ENCODE results near the gene ANKRD11. TPM values are rescaled to one million over a fixed set of nuclear protein-coding genes. Genes with fewer than 3 reads are reported as not detected.
"Not testable (repeated sequence)": the region's sequence is repeated elsewhere in the genome, so short reads cannot be mapped to it uniquely, and the experiment has no call there.

The ANKRD11 gene
- total RNA-seq, 2 donors from 2014 or later: 130 to 165 TPM

GRCh38 chr16:89366561-89367537 is 123.5 kb downstream of the ANKRD11 start:
- H3K27ac Mint-ChIP-seq: peak overlapping the region; percentile 66 to 68
- H3K9me3 Mint-ChIP-seq: no peaks in the 10 kb centered on the region
- DNase-seq (ENCODE audit: low spot score in 2 of 2) (no peak), ATAC-seq (no peak)
- peaks cover 0 to 7% of the 10 kb centered on the region in 2 donors for H3K36me3 Mint-ChIP-seq

- ATAC-seq: no peak
Observed at GRCh38 chr16:89365996-89366395, 124.4 kb downstream of the ANKRD11 start.

GRCh38 chr16:89365044-89365467 is 125.3 kb downstream of the ANKRD11 start:
- peak in 1 of 2 donors; percentile 18 for ATAC-seq
- no peak for DNase-seq (ENCODE audit: low spot score in 2 of 2)

More at GRCh38 chr16:89365996-89366395, 124.4 kb downstream of the ANKRD11 start:
- DNase-seq (ENCODE audit: low spot score in 2 of 2): no peak
- Mint-ChIP-seq H3K36me3 (peaks cover 0 to 7% of the 10 kb centered on the region in 2 donors), H3K9me3 (no peaks in the 10 kb centered on the region), H3K27ac (peak overlapping the region; percentile 68)

GRCh38 chr16:89364606-89365005 is 125.8 kb downstream of the ANKRD11 start:
- ATAC-seq (no peak), DNase-seq (ENCODE audit: low spot score in 2 of 2) (no peak)
- Mint-ChIP-seq H3K27ac (peak overlapping the region; percentile 52 to 79), H3K36me3 (peaks cover 0 to 20% of the 10 kb centered on the region in 2 donors), H3K9me3 (no peaks in the 10 kb centered on the region)

More at GRCh38 chr16:89365044-89365467, 125.3 kb downstream of the ANKRD11 start:
- H3K9me3 Mint-ChIP-seq: no peaks in the 10 kb centered on the region
- peak overlapping the region; percentile 50 to 79 for H3K27ac Mint-ChIP-seq
- H3K36me3 Mint-ChIP-seq: peaks cover 0 to 16% of the 10 kb centered on the region in 2 donors

- ATAC-seq: peak; percentile 33 to 59
- Mint-ChIP-seq H3K27ac (peak overlapping the region; percentile 76 to 82), H3K9me3 (no peaks in the 10 kb centered on the region), H3K36me3 (peaks cover 0 to 27% of the 10 kb centered on the region in 2 donors)
- peak; percentile 34 to 72 for DNase-seq (ENCODE audit: low spot score in 2 of 2)
Observed at GRCh38 chr16:89363621-89364393, 126.6 kb downstream of the ANKRD11 start.

GRCh38 chr16:89362540-89363223 is 127.7 kb downstream of the ANKRD11 start:
- not testable (repeated sequence) for H3K9me3 Mint-ChIP-seq; DNase-seq (ENCODE audit: low spot score in 2 of 2); ATAC-seq
- H3K27ac Mint-ChIP-seq: peak overlapping the region in 1 of 2 donors; percentile 83
- H3K36me3 Mint-ChIP-seq: peaks cover 0 to 24% of the 10 kb centered on the region in 2 donors

GRCh38 chr16:89361751-89362539 is 128.4 kb downstream of the ANKRD11 start:
- ATAC-seq (peak; percentile 13 to 19), DNase-seq (ENCODE audit: low spot score in 2 of 2) (peak in 1 of 2 donors; percentile 35)
- peaks cover 0 to 20% of the 10 kb centered on the region in 2 donors for H3K36me3 Mint-ChIP-seq
- H3K27ac Mint-ChIP-seq: peak overlapping the region; percentile 83 to 94
- no peaks in the 10 kb centered on the region for H3K9me3 Mint-ChIP-seq

- H3K27ac Mint-ChIP-seq: peak overlapping the region; percentile 83 to 94
- peak; percentile 81 to 82 for ATAC-seq
- peaks cover 0 to 20% of the 10 kb centered on the region in 2 donors for H3K36me3 Mint-ChIP-seq
- no peaks in the 10 kb centered on the region for H3K9me3 Mint-ChIP-seq
- peak; percentile 74 to 85 for DNase-seq (ENCODE audit: low spot score in 2 of 2)
Observed at GRCh38 chr16:89360760-89361435, 129.5 kb downstream of the ANKRD11 start.

- Mint-ChIP-seq H3K27ac (peak overlapping the region; percentile 83), H3K36me3 (peaks cover 0 to 20% of the 10 kb centered on the region in 2 donors), H3K9me3 (no peaks in the 10 kb centered on the region)
- no peak for DNase-seq (ENCODE audit: low spot score in 2 of 2)
- ATAC-seq: no peak
Observed at GRCh38 chr16:89359264-89360147, 130.9 kb downstream of the ANKRD11 start.

- peak in 1 of 2 donors; percentile 16 for ATAC-seq
- Mint-ChIP-seq H3K9me3 (no peaks in the 10 kb centered on the region), H3K27ac (peak overlapping the region in 1 of 2 donors; percentile 83), H3K36me3 (peaks cover 0 to 26% of the 10 kb centered on the region in 2 donors)
- DNase-seq (ENCODE audit: low spot score in 2 of 2): no peak
Observed at GRCh38 chr16:89358030-89359005, 132.0 kb downstream of the ANKRD11 start.

- Mint-ChIP-seq H3K27ac (peak overlapping the region in 1 of 2 donors; percentile 70), H3K36me3 (peaks cover 0 to 26% of the 10 kb centered on the region in 2 donors), H3K9me3 (no peaks in the 10 kb centered on the region)
- peak in 1 of 2 donors; percentile 53 for DNase-seq (ENCODE audit: low spot score in 2 of 2)
- ATAC-seq: peak; percentile 58 to 64
Observed at GRCh38 chr16:89357055-89357816, 133.1 kb downstream of the ANKRD11 start.

- no peaks in the 10 kb centered on the region for H3K9me3 Mint-ChIP-seq
- DNase-seq (ENCODE audit: low spot score in 2 of 2) (no peak), ATAC-seq (no peak)
- H3K36me3 Mint-ChIP-seq: peaks cover 0 to 24% of the 10 kb centered on the region in 2 donors
- H3K27ac Mint-ChIP-seq: peak overlapping the region in 1 of 2 donors; percentile 85
Observed at GRCh38 chr16:89355686-89356085, 134.7 kb downstream of the ANKRD11 start.
